ENCODE results near the gene NUP62CL.
"Not testable (repeated sequence)": the region's sequence is repeated elsewhere in the genome, so short reads cannot be mapped to it uniquely, and the experiment has no call there.

The NUP62CL gene

GRCh38 chrX:107205770-107206696 is at the start of gene NUP62CL, which contains the start of gene DNAAF6:
Gene NUP62CL, minus strand, starts transcription at chrX:107206433. Its CDS starts 31,287 bp downstream, at chrX:107175146.
Gene DNAAF6, plus strand, starts transcription at chrX:107206611. Its CDS starts 6,265 bp downstream, at chrX:107212876.
- peak; percentile 52 to 56 for DNase-seq (ENCODE audit: low read depth in 2 of 2)

GRCh38 chrX:107228486-107228819 is 22.2 kb upstream of the NUP62CL start:
- DNase-seq (ENCODE audit: low read depth in 2 of 2), result no peak

- DNase-seq (ENCODE audit: low read depth in 2 of 2), result no peak
These were observed 21.7 kb upstream of the NUP62CL start for GRCh38 chrX:107227780-107228485.

- no peak for DNase-seq (ENCODE audit: low read depth in 2 of 2)
These were observed 20.5 kb upstream of the NUP62CL start for GRCh38 chrX:107226757-107227156.

- no peak for DNase-seq (ENCODE audit: low read depth in 2 of 2)
These were observed 7.2 kb upstream of the NUP62CL start for GRCh38 chrX:107213477-107213876.

GRCh38 chrX:107207943-107208342 is 1.7 kb upstream of the NUP62CL start:
- no peak for DNase-seq (ENCODE audit: low read depth in 2 of 2)

- DNase-seq (ENCODE audit: low read depth in 2 of 2), result no peak
These were observed 856 bp upstream of the NUP62CL start for GRCh38 chrX:107207089-107207488.

- DNase-seq (ENCODE audit: low read depth in 2 of 2), result no peak
These were observed 448 bp upstream of the NUP62CL start for GRCh38 chrX:107206697-107207065.

- DNase-seq (ENCODE audit: low read depth in 2 of 2), result no peak
These were observed 2.1 kb downstream of the NUP62CL start for GRCh38 chrX:107204068-107204605.

GRCh38 chrX:107199491-107199890 is 6.7 kb downstream of the NUP62CL start:
- DNase-seq (ENCODE audit: low read depth in 2 of 2), result no peak

GRCh38 chrX:107198074-107198473 is 8.2 kb downstream of the NUP62CL start:
- not testable (repeated sequence) for DNase-seq (ENCODE audit: low read depth in 2 of 2)

GRCh38 chrX:107197319-107197718 is 8.9 kb downstream of the NUP62CL start:
- no peak for DNase-seq (ENCODE audit: low read depth in 2 of 2)

GRCh38 chrX:107171369-107172102 is 34.7 kb downstream of the NUP62CL start:
- no peak for DNase-seq (ENCODE audit: low read depth in 2 of 2)

- no peak for DNase-seq (ENCODE audit: low read depth in 2 of 2)
These were observed 37.5 kb downstream of the NUP62CL start for GRCh38 chrX:107168712-107169111.

GRCh38 chrX:107168257-107168656 is 38.0 kb downstream of the NUP62CL start:
- DNase-seq (ENCODE audit: low read depth in 2 of 2), result no peak

- no peak for DNase-seq (ENCODE audit: low read depth in 2 of 2)
These were observed 38.9 kb downstream of the NUP62CL start for GRCh38 chrX:107167163-107167921.

GRCh38 chrX:107157618-107158017 is 48.6 kb downstream of the NUP62CL start:
- not testable (repeated sequence) for DNase-seq (ENCODE audit: low read depth in 2 of 2)

- not testable (repeated sequence) for DNase-seq (ENCODE audit: low read depth in 2 of 2)
These were observed 50.4 kb downstream of the NUP62CL start for GRCh38 chrX:107155621-107156430.

- no peak for DNase-seq (ENCODE audit: low read depth in 2 of 2)
These were observed 51.2 kb downstream of the NUP62CL start for GRCh38 chrX:107154787-107155620.
